ENCODE data around the gene ACSL6.

Gene ACSL6

DNA sequence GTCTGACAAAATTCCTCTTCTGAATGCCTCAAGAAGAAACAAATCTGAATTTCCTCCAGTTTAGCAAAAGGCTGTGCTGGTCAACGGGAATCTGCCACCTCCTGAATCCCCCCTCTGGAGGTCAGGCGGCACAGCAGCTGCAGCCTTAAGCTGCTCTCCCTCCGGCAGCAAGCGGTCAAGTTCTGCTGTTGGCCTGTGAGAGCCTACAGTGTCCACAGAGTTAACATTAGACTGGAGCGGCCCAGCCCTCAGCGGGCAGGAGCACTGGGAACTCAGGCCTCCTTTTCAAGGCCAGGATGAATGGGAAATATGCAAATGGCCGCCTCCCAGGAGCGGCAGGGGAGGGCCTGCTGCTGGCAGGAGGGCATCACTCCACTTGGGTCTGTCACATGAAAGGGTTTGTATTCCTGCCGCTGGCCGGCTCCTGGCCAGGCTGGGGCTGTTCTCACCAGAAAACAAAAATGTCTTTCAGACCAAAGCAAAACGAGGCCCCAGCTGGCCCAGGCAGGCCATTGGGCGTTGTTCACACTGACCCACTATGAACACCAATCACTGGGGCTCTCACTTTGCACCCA is 8.2 kb downstream of the ACSL6 start:
- Histone ChIP-seq H3K79me2 (ENCODE audit: insufficient read depth, low read length) (no peaks in the 10 kb centered on the region; the same call in 1 of the 2 replicates), H4K20me1 (ENCODE audit: insufficient read depth, low read length, poor library complexity, severe bottlenecking) (no peaks in the 10 kb centered on the region), H3F3A (ENCODE audit: low read depth) (peaks cover 9% of the 10 kb centered on the region; the same call in 1 of the 2 replicates), H3K9me2 (replicated peaks; ENCODE audit: low read depth, low read length) (no peaks in the 10 kb centered on the region), H3K36me3 (ENCODE audit: insufficient read depth, low read length) (no peaks in the 10 kb centered on the region), H3K9me3 (ENCODE audit: insufficient read depth, low read depth, low read length) (no peaks in the 10 kb centered on the region), H3K27me3 (ENCODE audit: insufficient read depth, low read length, poor library complexity, severe bottlenecking) (no peaks in the 10 kb centered on the region), H3K4me2 (ENCODE audit: low read depth, low read length, poor library complexity, severe bottlenecking) (peak overlapping the region; percentile 91), H3K4me1 (ENCODE audit: insufficient read depth, low read length, poor library complexity, severe bottlenecking) (peaks cover 51% of the 10 kb centered on the region), H3K9ac (ENCODE audit: low read depth, low read length, poor library complexity, severe bottlenecking) (no peak overlapping the region), H3K4me3 (ENCODE audit: low read length, poor library complexity, severe bottlenecking) (no peak overlapping the region), H2AFZ (ENCODE audit: low read length) (no peak overlapping the region)
- no peak for TF ChIP-seq EZH2phosphoT487 (IDR thresholded peaks at IDR 0.05; ENCODE audit: borderline replicate concordance)
- TF ChIP-seq, protein P1, sequence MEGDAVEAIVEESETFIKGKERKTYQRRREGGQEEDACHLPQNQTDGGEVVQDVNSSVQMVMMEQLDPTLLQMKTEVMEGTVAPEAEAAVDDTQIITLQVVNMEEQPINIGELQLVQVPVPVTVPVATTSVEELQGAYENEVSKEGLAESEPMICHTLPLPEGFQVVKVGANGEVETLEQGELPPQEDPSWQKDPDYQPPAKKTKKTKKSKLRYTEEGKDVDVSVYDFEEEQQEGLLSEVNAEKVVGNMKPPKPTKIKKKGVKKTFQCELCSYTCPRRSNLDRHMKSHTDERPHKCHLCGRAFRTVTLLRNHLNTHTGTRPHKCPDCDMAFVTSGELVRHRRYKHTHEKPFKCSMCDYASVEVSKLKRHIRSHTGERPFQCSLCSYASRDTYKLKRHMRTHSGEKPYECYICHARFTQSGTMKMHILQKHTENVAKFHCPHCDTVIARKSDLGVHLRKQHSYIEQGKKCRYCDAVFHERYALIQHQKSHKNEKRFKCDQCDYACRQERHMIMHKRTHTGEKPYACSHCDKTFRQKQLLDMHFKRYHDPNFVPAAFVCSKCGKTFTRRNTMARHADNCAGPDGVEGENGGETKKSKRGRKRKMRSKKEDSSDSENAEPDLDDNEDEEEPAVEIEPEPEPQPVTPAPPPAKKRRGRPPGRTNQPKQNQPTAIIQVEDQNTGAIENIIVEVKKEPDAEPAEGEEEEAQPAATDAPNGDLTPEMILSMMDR (conservative IDR thresholded peaks at IDR 0.05; ENCODE audit: low read length) = no peak

DNA sequence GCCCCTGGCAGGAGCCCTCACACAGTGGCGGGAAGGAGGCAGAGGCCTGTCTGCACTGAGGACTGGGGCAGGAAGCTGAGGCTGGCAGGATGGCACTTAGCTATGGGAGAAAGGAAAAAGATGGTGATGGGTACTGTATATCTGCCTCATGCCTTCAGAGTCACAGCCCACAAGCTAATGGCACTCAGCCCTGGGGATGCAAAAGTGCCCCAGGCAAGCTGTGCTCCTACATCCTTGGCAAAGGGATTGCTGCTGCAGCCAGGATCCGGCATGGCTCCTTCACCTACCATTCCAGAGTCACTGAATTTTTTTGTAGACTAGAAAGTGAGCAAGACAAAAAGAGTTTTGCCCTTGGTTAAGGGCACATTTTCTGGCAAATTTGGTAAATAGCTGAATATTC is 8.7 kb downstream of the ACSL6 start:
- TF ChIP-seq, protein P1 (conservative IDR thresholded peaks at IDR 0.05; ENCODE audit: low read length) = no peak
- TF ChIP-seq EZH2phosphoT487 (IDR thresholded peaks at IDR 0.05; ENCODE audit: borderline replicate concordance) = no peak
- Histone ChIP-seq H3K9ac (ENCODE audit: low read depth, low read length, poor library complexity, severe bottlenecking) (peak overlapping the region; percentile 57), H4K20me1 (ENCODE audit: insufficient read depth, low read length, poor library complexity, severe bottlenecking) (no peaks in the 10 kb centered on the region), H3K4me1 (ENCODE audit: insufficient read depth, low read length, poor library complexity, severe bottlenecking) (peaks cover 56% of the 10 kb centered on the region), H3K27me3 (ENCODE audit: insufficient read depth, low read length, poor library complexity, severe bottlenecking) (no peaks in the 10 kb centered on the region), H3K4me3 (ENCODE audit: low read length, poor library complexity, severe bottlenecking) (no peak overlapping the region), H3F3A (ENCODE audit: low read depth) (peaks cover 9% of the 10 kb centered on the region; the same call in 1 of the 2 replicates), H3K79me2 (ENCODE audit: insufficient read depth, low read length) (peaks cover 3% of the 10 kb centered on the region; the same call in 1 of the 2 replicates), H3K4me2 (ENCODE audit: low read depth, low read length, poor library complexity, severe bottlenecking) (peak overlapping the region; percentile 91), H3K36me3 (ENCODE audit: insufficient read depth, low read length) (no peaks in the 10 kb centered on the region), H2AFZ (ENCODE audit: low read length) (no peak overlapping the region), H3K9me2 (replicated peaks; ENCODE audit: low read depth, low read length) (no peaks in the 10 kb centered on the region), H3K9me3 (ENCODE audit: insufficient read depth, low read depth, low read length) (no peaks in the 10 kb centered on the region)

DNA sequence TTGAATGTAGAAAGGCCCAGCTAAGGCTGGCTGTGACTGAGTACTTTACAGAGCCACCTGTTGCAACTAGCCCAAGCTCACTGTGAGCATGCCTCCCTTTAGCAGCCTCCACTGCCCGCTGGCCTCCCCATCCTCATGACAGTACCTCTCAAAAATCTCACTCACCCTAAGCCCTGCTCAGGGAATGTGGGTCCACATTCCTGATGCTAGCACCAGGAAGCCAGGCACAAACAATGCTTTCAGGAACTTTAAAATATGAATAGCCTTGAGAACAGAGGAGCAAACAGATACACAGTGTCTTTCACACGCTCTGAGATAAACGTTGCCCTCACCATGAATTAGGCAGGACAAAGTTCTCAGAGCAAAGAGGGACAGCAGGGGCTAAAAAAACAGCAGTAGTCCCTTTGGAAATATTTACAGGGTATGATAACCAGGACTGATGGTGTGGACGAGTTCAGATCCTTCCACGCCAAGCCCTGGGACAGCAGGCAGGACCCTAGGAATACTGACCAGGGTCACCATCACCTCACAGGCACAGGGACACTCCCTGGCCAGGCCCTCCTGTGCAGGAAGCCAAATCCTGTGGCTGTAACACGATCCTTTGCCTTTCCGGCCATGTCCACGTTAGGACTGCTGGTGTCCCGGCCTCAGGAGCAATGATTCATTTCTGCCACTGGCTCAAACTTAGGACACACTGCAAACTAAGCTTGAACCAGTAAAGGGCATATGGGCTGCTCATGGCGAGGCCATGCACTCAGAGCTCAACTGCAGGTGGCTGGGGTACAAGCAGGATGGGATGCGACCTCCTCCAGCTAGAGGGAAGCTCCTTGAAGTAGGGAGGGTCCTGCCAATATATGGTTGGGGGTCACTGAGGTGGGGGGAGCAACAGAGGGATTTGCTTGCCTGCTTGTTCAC is 9.6 kb downstream of the ACSL6 start:
- H3K4me2 ChIP-seq (ENCODE audit: low read depth, low read length, poor library complexity, severe bottlenecking) = peak overlapping the region; percentile 91
- H4K20me1 ChIP-seq (ENCODE audit: insufficient read depth, low read length, poor library complexity, severe bottlenecking) = no peaks in the 10 kb centered on the region
- H3K36me3 ChIP-seq (ENCODE audit: insufficient read depth, low read length) = no peaks in the 10 kb centered on the region
- no peaks in the 10 kb centered on the region for H3K27me3 ChIP-seq (ENCODE audit: insufficient read depth, low read length, poor library complexity, severe bottlenecking)
- peak overlapping the region; percentile 78 for H3K4me3 ChIP-seq (ENCODE audit: low read length, poor library complexity, severe bottlenecking)
- H3K4me1 ChIP-seq (ENCODE audit: insufficient read depth, low read length, poor library complexity, severe bottlenecking) = peaks cover 64% of the 10 kb centered on the region
- no peaks in the 10 kb centered on the region for H3K9me2 ChIP-seq (replicated peaks; ENCODE audit: low read depth, low read length)
- H3K9me3 ChIP-seq (ENCODE audit: insufficient read depth, low read depth, low read length) = no peaks in the 10 kb centered on the region
- H3K79me2 ChIP-seq (ENCODE audit: insufficient read depth, low read length) = peaks cover 8% of the 10 kb centered on the region; the same call in 1 of the 2 replicates
- H2AFZ ChIP-seq (ENCODE audit: low read length) = no peak overlapping the region
- peak overlapping the region; percentile 57 for H3K9ac ChIP-seq (ENCODE audit: low read depth, low read length, poor library complexity, severe bottlenecking)
- peaks cover 9% of the 10 kb centered on the region; the same call in 1 of the 2 replicates for H3F3A ChIP-seq (ENCODE audit: low read depth)
- TF ChIP-seq EZH2phosphoT487 (IDR thresholded peaks at IDR 0.05; ENCODE audit: borderline replicate concordance) = no peak
- TF ChIP-seq, protein P1 (conservative IDR thresholded peaks at IDR 0.05; ENCODE audit: low read length) = no peak

Measured in Loucy (cell line).